ENCODE measurements around the gene RNF146. TPM values are rescaled to one million over a fixed set of nuclear protein-coding genes. Genes with fewer than 3 reads are reported as not detected.

RNF146 gene
- total RNA-seq, 1 donor from 2014 or later = 49.4 TPM

DNA sequence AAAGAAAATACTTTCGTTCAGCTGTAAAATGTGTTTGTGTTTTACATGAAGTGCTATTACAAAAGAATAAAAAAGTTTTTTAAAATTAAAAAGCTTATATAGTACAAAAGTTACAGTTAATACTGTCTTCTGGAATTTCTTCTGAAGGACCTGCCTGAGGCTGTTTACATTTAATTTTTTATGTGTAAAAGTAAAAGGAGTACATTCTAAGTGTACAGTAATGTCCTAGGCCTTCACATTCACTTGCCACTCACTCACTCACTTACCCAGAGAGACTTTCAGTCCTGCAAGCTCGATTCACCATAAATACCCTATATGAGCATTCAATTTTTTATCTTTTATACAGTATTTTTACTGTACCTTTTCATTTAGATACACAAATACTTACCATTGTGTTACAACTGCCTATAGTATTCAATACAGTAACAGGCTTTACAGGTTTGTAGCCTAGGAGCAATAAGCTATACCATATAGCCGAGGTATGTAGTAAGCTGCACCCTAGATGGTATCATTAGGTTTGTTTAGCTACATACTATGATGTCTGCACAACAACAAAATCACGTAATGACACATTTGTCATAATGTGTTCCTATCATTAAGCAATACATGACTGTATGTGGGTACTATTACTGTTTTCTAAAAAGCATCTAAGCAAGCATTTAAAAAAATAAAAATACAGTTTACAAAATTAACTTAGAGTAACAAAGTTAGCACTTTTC lies 33.0 kb downstream of the RNF146 start:
- Mint-ChIP-seq H3K27ac (ENCODE audit: unreplicated experiment) (peak overlapping the region; percentile 79), H3K4me1 (ENCODE audit: low read depth) (peaks cover 24% of the 10 kb centered on the region), H3K27me3 (ENCODE audit: low read depth) (no peaks in the 10 kb centered on the region), H3K9me3 (ENCODE audit: low read depth) (no peaks in the 10 kb centered on the region), H3K36me3 (ENCODE audit: low read depth) (peaks cover under 1% of the 10 kb centered on the region), H3K4me3 (ENCODE audit: unreplicated experiment) (no peak overlapping the region)
- TF ChIP-seq, protein P1, sequence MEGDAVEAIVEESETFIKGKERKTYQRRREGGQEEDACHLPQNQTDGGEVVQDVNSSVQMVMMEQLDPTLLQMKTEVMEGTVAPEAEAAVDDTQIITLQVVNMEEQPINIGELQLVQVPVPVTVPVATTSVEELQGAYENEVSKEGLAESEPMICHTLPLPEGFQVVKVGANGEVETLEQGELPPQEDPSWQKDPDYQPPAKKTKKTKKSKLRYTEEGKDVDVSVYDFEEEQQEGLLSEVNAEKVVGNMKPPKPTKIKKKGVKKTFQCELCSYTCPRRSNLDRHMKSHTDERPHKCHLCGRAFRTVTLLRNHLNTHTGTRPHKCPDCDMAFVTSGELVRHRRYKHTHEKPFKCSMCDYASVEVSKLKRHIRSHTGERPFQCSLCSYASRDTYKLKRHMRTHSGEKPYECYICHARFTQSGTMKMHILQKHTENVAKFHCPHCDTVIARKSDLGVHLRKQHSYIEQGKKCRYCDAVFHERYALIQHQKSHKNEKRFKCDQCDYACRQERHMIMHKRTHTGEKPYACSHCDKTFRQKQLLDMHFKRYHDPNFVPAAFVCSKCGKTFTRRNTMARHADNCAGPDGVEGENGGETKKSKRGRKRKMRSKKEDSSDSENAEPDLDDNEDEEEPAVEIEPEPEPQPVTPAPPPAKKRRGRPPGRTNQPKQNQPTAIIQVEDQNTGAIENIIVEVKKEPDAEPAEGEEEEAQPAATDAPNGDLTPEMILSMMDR (IDR thresholded peaks at IDR 0.05) = no peak
- DNase-seq (ENCODE audit: low spot score) = no peak

DNA sequence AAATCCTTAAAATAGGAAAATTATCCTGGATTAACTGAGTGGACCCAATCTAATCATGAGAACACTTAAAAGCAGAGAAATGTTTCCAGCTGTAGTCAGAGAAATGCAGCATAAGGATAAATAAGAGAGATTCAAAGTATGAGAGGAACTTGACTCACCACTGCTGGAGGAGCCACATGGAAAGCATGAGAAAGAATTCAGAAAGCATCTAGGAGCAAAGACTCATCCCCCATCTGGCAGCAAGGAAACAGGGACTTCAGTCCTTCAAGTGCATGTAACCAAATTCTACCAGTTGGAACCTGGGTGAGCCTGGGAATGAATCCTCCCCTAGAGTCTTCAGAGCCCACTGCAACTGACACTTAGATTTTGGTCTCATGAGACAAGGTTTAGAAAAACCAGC lies 33.7 kb downstream of the RNF146 start:
- no peaks in the 10 kb centered on the region for H3K9me3 Mint-ChIP-seq (ENCODE audit: low read depth)
- H3K27me3 Mint-ChIP-seq (ENCODE audit: low read depth) = no peaks in the 10 kb centered on the region
- peaks cover 6% of the 10 kb centered on the region for H3K36me3 Mint-ChIP-seq (ENCODE audit: low read depth)
- H3K4me3 Mint-ChIP-seq (ENCODE audit: unreplicated experiment) = no peak overlapping the region
- TF ChIP-seq, protein P1 (IDR thresholded peaks at IDR 0.05) = peak; percentile 25
- peak overlapping the region; percentile 79 for H3K27ac Mint-ChIP-seq (ENCODE audit: unreplicated experiment)
- H3K4me1 Mint-ChIP-seq (ENCODE audit: low read depth) = peaks cover 24% of the 10 kb centered on the region
- no peak for DNase-seq (ENCODE audit: low spot score)

DNA sequence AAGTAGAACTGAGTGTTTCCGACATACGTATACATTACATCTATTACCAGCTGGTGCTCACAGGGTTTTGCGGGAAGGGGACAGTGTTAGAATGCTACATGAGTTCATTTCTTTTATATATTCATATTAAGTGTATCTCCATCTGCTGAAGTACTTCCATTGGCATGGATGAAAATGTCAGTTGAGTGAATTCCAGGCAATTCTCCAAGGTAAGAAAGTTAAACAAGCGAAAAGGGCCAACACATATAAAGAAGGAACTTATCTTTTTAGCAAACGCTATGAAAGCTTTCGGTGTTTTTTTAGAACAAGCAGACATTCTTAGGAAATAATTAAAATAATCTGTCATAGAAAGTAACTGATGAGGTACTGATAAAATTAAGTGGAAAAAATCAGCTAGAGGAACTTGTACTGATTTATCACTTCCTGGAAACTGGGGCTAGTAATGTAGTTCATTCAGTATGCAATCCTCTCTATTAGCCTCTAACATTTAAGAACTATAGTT lies 34.6 kb downstream of the RNF146 start:
- no peaks in the 10 kb centered on the region for H3K27me3 Mint-ChIP-seq (ENCODE audit: low read depth)
- TF ChIP-seq, protein P1 (IDR thresholded peaks at IDR 0.05) = no peak
- peaks cover 5% of the 10 kb centered on the region for H3K9me3 Mint-ChIP-seq (ENCODE audit: low read depth)
- H3K4me1 Mint-ChIP-seq (ENCODE audit: low read depth) = peaks cover 24% of the 10 kb centered on the region
- no peak for DNase-seq (ENCODE audit: low spot score)
- H3K36me3 Mint-ChIP-seq (ENCODE audit: low read depth) = peaks cover 7% of the 10 kb centered on the region
- H3K27ac Mint-ChIP-seq (ENCODE audit: unreplicated experiment) = peak overlapping the region; percentile 58
- H3K4me3 Mint-ChIP-seq (ENCODE audit: unreplicated experiment) = no peak overlapping the region

DNA sequence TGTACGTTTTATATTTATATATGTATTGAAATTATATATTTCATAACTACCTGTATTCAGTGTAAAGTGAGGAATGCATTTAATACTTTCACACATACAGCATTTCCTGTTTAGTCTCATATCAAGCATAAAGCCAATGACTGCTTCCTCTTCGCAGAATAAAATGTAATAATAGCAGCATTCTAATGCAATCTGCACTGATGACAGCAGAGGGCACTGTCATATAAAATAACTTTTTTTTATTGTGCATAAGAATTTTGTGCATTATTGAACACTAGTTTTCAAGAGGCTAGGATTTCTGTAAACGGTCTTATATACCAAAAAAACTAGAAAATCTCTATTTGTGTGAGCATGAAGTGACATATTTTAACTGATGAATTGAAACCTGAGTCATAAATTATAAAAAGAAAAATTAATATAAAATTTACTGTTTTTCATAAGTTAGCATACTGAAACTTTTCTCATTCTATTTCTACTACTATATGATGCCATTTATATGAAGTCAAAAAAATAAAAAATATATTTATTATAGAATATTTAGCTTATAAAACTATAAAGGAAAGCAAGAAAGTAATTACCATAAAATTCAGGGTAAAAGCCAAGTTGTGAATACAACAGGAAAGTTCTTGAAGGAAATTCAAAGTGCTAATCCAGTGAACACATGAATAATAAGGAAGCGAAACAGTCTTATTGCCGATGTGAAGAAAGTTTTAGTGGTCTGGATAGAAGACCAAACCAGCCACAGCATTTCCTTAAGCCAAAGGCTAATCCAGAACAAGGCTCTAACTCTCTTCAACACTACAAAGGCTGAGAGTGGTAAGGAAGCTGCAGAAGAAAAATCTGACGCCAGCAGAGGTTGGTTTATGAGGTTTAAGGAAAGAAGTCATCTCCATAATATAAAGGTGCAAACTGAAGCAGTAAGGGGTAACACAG lies 36.3 kb downstream of the RNF146 start:
- no peak for DNase-seq (ENCODE audit: low spot score)
- H3K4me3 Mint-ChIP-seq (ENCODE audit: unreplicated experiment) = no peak overlapping the region

More for the DNA sequence above, 36.3 kb downstream of the RNF146 start:
- Mint-ChIP-seq H3K9me3 (ENCODE audit: low read depth) (peaks cover 10% of the 10 kb centered on the region), H3K36me3 (ENCODE audit: low read depth) (peaks cover 18% of the 10 kb centered on the region), H3K27me3 (ENCODE audit: low read depth) (no peaks in the 10 kb centered on the region), H3K27ac (ENCODE audit: unreplicated experiment) (no peak overlapping the region), H3K4me1 (ENCODE audit: low read depth) (peaks cover 24% of the 10 kb centered on the region)
- TF ChIP-seq, protein P1 (IDR thresholded peaks at IDR 0.05) = peak; percentile 93
